ENCODE measurements around the gene NBEA. TPM values are rescaled to one million over a fixed set of nuclear protein-coding genes. Genes with fewer than 3 reads are reported as not detected.

NBEA gene
- total and polyA plus RNA-seq, 8 donors: 5.9 to 14.1 (median 11.3) TPM

GRCh38 chr13:35475960-35476943 lies 534.2 kb downstream of the NBEA start, which contains the start of gene MAB21L1:
TSS of gene MAB21L1 (minus strand) at chr13:35476689. CDS start at chr13:35476138, 551 bp downstream.
- Histone ChIP-seq H3K4me1 (peaks cover 5 to 14% of the 10 kb centered on the region in 2 donors), H3K27me3 (peaks cover 83 to 93% of the 10 kb centered on the region in 2 donors), H3K36me3 (no peaks in the 10 kb centered on the region), H3K27ac (no peak within 1 kb of the TSS), H3K4me3 (peak within 1 kb of the TSS in 1 of 2 donors; percentile 14), H3K9me3 (no peaks in the 10 kb centered on the region)
- peak in 1 of 4 donors; percentile 34 for DNase-seq
- peak; percentile 19 for ATAC-seq
- intact Hi-C loops (cut with DNase I): no loop called here
- TF ChIP-seq CTCF (IDR thresholded peaks at IDR 0.05): no peak

GRCh38 chr13:35477386-35477946 lies 535.4 kb downstream of the NBEA start:
- intact Hi-C loops (cut with DNase I): no loop called here
- no peak for TF ChIP-seq CTCF (IDR thresholded peaks at IDR 0.05)
- H3K4me3 ChIP-seq: no peak overlapping the region
- H3K9me3 ChIP-seq: no peaks in the 10 kb centered on the region
- peaks cover 5 to 14% of the 10 kb centered on the region in 2 donors for H3K4me1 ChIP-seq
- H3K27ac ChIP-seq: no peak overlapping the region
- H3K27me3 ChIP-seq: peaks cover 71 to 83% of the 10 kb centered on the region in 2 donors
- DNase-seq: no peak
- no peaks in the 10 kb centered on the region for H3K36me3 ChIP-seq
- ATAC-seq: no peak

GRCh38 chr13:35478271-35479037 lies 536.4 kb downstream of the NBEA start:
- Histone ChIP-seq H3K36me3 (no peaks in the 10 kb centered on the region), H3K9me3 (no peaks in the 10 kb centered on the region), H3K4me3 (no peak overlapping the region), H3K27me3 (peaks cover 61 to 73% of the 10 kb centered on the region in 2 donors), H3K4me1 (peaks cover 5 to 14% of the 10 kb centered on the region in 2 donors), H3K27ac (no peak overlapping the region)
- no peak for TF ChIP-seq CTCF (IDR thresholded peaks at IDR 0.05)
- DNase-seq: peak in 1 of 4 donors; percentile 63
- intact Hi-C loops (cut with DNase I): no loop called here
- no peak for ATAC-seq

- H3K27me3 ChIP-seq: peaks cover 55 to 67% of the 10 kb centered on the region in 2 donors
These were observed 537.0 kb downstream of the NBEA start for GRCh38 chr13:35479038-35479492.

More at GRCh38 chr13:35479038-35479492, 537.0 kb downstream of the NBEA start:
- ATAC-seq (no peak), DNase-seq (no peak)
- intact Hi-C loops (cut with DNase I): no loop called here
- TF ChIP-seq CTCF (IDR thresholded peaks at IDR 0.05): no peak
- Histone ChIP-seq H3K4me3 (no peak overlapping the region), H3K27ac (no peak overlapping the region), H3K36me3 (no peaks in the 10 kb centered on the region), H3K4me1 (peaks cover 5 to 14% of the 10 kb centered on the region in 2 donors), H3K9me3 (no peaks in the 10 kb centered on the region)
